Body of pancreas (tissue), 4 donors: ENCODE results near the gene DIAPH1. TPM values are rescaled to one million over a fixed set of nuclear protein-coding genes. Genes with fewer than 3 reads are reported as not detected.

ENCODE experiments used
- ATAC-seq: fragments of 150-250 bp; one replicate; pipeline ENCODE4 v1.9.1; 2016
- DNase-seq, 4 donors: peaks; one replicate each; pipeline ENCODE4 v3.0.0-alpha.2; 2019
- H3K27ac ChIP-seq, 4 donors: fragments of 200-600 bp; sonication (generic); 1 replicate in 3 of 4; 2 replicates in 1 of 4; pipeline versions ENCODE4 v1.5.1 to v1.6.1; 2016 to 2019; ENCODE audit warnings: mild to moderate bottlenecking in 1 of 4, mixed read lengths in 1 of 4, moderate library complexity in 1 of 4
- H3K27me3 ChIP-seq, 2 donors: fragments of 200-600 bp; sonication (generic); one replicate each; pipeline ENCODE4 v1.6.0; 2016; ENCODE audit warnings: mild to moderate bottlenecking in 1 of 2
- H3K36me3 ChIP-seq, 2 donors: fragments of 200-600 bp; sonication (generic); replicated peaks in 1 of 2; 2 replicates each; pipeline ENCODE4 v1.5.1; 2016; ENCODE audit warnings: low read depth in 2 of 2; ENCODE audit not compliant: insufficient read depth in 1 of 2
- H3K4me1 ChIP-seq: fragments of 200-600 bp; sonication (generic); one replicate; pipeline ENCODE4 v1.6.0; 2016
- H3K4me3 ChIP-seq, 2 donors: fragments of 200-600 bp; sonication (generic); 1 replicate in 1 of 2; 2 replicates in 1 of 2; pipeline ENCODE4 v1.5.1; 2016 to 2019
- H3K9me3 ChIP-seq, 3 donors: fragments of 200-600 bp; sonication (generic); 1 replicate in 2 of 3; 2 replicates in 1 of 3; pipeline ENCODE4 v1.5.1; 2016
- CTCF ChIP-seq, 7 experiments: fragments of 450-650 bp in 4 of 7; fragments of 200-600 bp in 3 of 7; sonication (generic) in 3 of 7; IDR thresholded peaks; one replicate each; pipeline ENCODE4 v1.5.1; 2016 to 2019; ENCODE audit warnings: antibody characterized with exemption in 7 of 7
- POLR2A ChIP-seq, 3 donors: fragments of 450-650 bp; IDR thresholded peaks; one replicate each; pipeline ENCODE4 v1.6.1; 2016; ENCODE audit warnings: antibody characterized with exemption in 3 of 3, mild to moderate bottlenecking in 2 of 3
- WGBS, 2 donors: methylation state at CpG; one replicate each; pipeline ENCODE4 v1.1.5; 2017; 5-methylcytosine and 5-hydroxymethylcytosine counted together
- intact Hi-C: fragments of 100-400 bp; cut with DNase I; formaldehyde crosslinking; loops from one replicate; pipeline ENCODE4 v1.15.1; 2023
- total RNA-seq, 2 donors: library from RNA; depleted of rRNA; stranded (reverse); fragments of >200 nt; gene quantifications; one replicate each; pipeline ENCODE4 v1.1.0, GENCODE V29; 2016

DIAPH1 gene
- total RNA-seq = 10 to 100 TPM; 28.3 to 47.0 TPM

- TF ChIP-seq CTCF (IDR thresholded peaks at IDR 0.05) (peak; percentile 97 to 100 (median 99)), POLR2A (IDR thresholded peaks at IDR 0.05) (peak; percentile 76 to 97 (median 83))
- 2 to 13% methylated on average over 4 to 70 of the region's 70 CpGs for WGBS, 2 donors
- H3K4me1 ChIP-seq = peaks cover 31% of the 10 kb centered on the region
- peak within 1 kb of the TSS; percentile 60 to 94 for H3K4me3 ChIP-seq
- DNase-seq = peak; percentile 99
- no peaks in the 10 kb centered on the region for H3K27me3 ChIP-seq
- no peaks in the 10 kb centered on the region for H3K9me3 ChIP-seq
- intact Hi-C loops = no loop called here
- peak; percentile 94 for ATAC-seq
- H3K27ac ChIP-seq = peak within 1 kb of the TSS; percentile 98 to 100 (median 98)
- H3K36me3 ChIP-seq = peaks cover 0 to 1% of the 10 kb centered on the region in 2 donors
Measured at GRCh38 chr5:141618804-141619554, at the start of gene DIAPH1. DIAPH1 (minus strand) TSS chr5:141619000; CDS start chr5:141618914, 86 bp downstream.

- WGBS, 2 donors = 89 to 94% methylated on average over 15 to 17 of the region's 18 CpGs
- TF ChIP-seq CTCF (IDR thresholded peaks at IDR 0.05) (no peak), POLR2A (IDR thresholded peaks at IDR 0.05) (no peak)
- Histone ChIP-seq H3K4me1 (peaks cover 7% of the 10 kb centered on the region), H3K4me3 (no peak overlapping the region), H3K36me3 (no peaks in the 10 kb centered on the region), H3K9me3 (no peaks in the 10 kb centered on the region), H3K27me3 (no peaks in the 10 kb centered on the region), H3K27ac (no peak overlapping the region)
- DNase-seq (no peak), ATAC-seq (no peak)
- intact Hi-C loops = no loop called here
Measured at GRCh38 chr5:141665995-141666940, 47.5 kb upstream of the DIAPH1 start.

- 4 to 20% methylated on average over 5 to 12 of the region's 13 CpGs for WGBS, 2 donors
- Histone ChIP-seq H3K27ac (peak overlapping the region in 1 of 4 donors; percentile 52), H3K27me3 (no peaks in the 10 kb centered on the region), H3K36me3 (no peaks in the 10 kb centered on the region), H3K4me3 (no peak overlapping the region), H3K9me3 (no peaks in the 10 kb centered on the region), H3K4me1 (peaks cover 7% of the 10 kb centered on the region)
- DNase-seq (peak; percentile 88 to 94 (median 90)), ATAC-seq (peak; percentile 97)
- intact Hi-C loops = no loop called here
- TF ChIP-seq CTCF (IDR thresholded peaks at IDR 0.05) (peak; percentile 75 to 90 (median 87)), POLR2A (IDR thresholded peaks at IDR 0.05) (no peak)
Measured at GRCh38 chr5:141664733-141665461, 46.1 kb upstream of the DIAPH1 start.

GRCh38 chr5:141663506-141663905, 44.7 kb upstream of the DIAPH1 start:
- TF ChIP-seq POLR2A (IDR thresholded peaks at IDR 0.05) (no peak), CTCF (IDR thresholded peaks at IDR 0.05) (no peak)
- intact Hi-C loops = no loop called here
- Histone ChIP-seq H3K4me3 (no peak overlapping the region), H3K9me3 (no peaks in the 10 kb centered on the region), H3K4me1 (peaks cover 7% of the 10 kb centered on the region), H3K36me3 (no peaks in the 10 kb centered on the region), H3K27me3 (no peaks in the 10 kb centered on the region), H3K27ac (no peak overlapping the region)
- DNase-seq (no peak), ATAC-seq (no peak)
- WGBS, 2 donors = 73 to 78% methylated on average over 8 of the region's 8 CpGs
